Keratinocyte (primary cell): ENCODE results near the gene IFITM10. TPM values are rescaled to one million over a fixed set of nuclear protein-coding genes. Genes with fewer than 3 reads are reported as not detected.

Experiments used
- DNase-seq: peaks from one replicate; pipeline ENCODE4 v3.0.0-alpha.2; 2011; ENCODE audit warnings: low read depth, missing footprints, low spot score
- FAIRE-seq: peaks from 2 replicates; lab custom pipeline; 2011; peaks lifted over from hg19 to GRCh38; lab: Jason Lieb, UNC
- H2AFZ ChIP-seq: 2 replicates; pipeline ENCODE4 v1.6.0; 2012; ENCODE audit warnings: low read length, control low read depth, inconsistent platforms; ENCODE audit not compliant: control insufficient read depth
- H3K27ac ChIP-seq: 2 replicates; pipeline ENCODE4 v1.5.1; 2011; ENCODE audit warnings: low read length; ENCODE audit not compliant: control insufficient read depth, insufficient read depth
- H3K27me3 ChIP-seq: 3 replicates; pipeline ENCODE4 v1.6.0; 2011; ENCODE audit warnings: low read length; ENCODE audit not compliant: control insufficient read depth, insufficient read depth; ENCODE audit errors: extremely low read depth
- H3K36me3 ChIP-seq, 2 experiments: 2 replicates in 1 of 2; 3 replicates in 1 of 2; pipeline ENCODE4 v1.5.1; 2011; ENCODE audit warnings: low read length in 2 of 2, mild to moderate bottlenecking in 1 of 2; ENCODE audit not compliant: control insufficient read depth in 2 of 2, insufficient read depth in 2 of 2; ENCODE audit errors: extremely low read depth in 1 of 2
- H3K4me1 ChIP-seq: 3 replicates; pipeline ENCODE4 v1.5.1; 2011; ENCODE audit warnings: low read length; ENCODE audit not compliant: control insufficient read depth, insufficient read depth; ENCODE audit errors: extremely low read depth
- H3K4me2 ChIP-seq: 3 replicates; pipeline ENCODE4 v1.6.0; 2011; ENCODE audit warnings: low read depth, low read length; ENCODE audit not compliant: control insufficient read depth, insufficient read depth; ENCODE audit errors: extremely low read depth
- H3K4me3 ChIP-seq, 3 experiments: fragments of 200-600 bp in 1 of 3; sonication (generic) in 1 of 3; 2 replicates in 2 of 3; 3 replicates in 1 of 3; pipeline ENCODE4 v1.5.1; 2011 to 2016; ENCODE audit warnings: low read length in 3 of 3, mild to moderate bottlenecking in 3 of 3, control low read depth in 2 of 3, inconsistent platforms in 1 of 3, low read depth in 1 of 3, mixed read lengths in 1 of 3, mixed run types in 1 of 3, moderate library complexity in 1 of 3; ENCODE audit not compliant: control insufficient read depth in 2 of 3, insufficient read depth in 2 of 3; ENCODE audit errors: extremely low read depth in 1 of 3
- H3K79me2 ChIP-seq: 2 replicates; pipeline ENCODE4 v1.6.0; 2012; ENCODE audit warnings: low read length; ENCODE audit not compliant: control insufficient read depth, insufficient read depth
- H3K9ac ChIP-seq: 3 replicates; pipeline ENCODE4 v1.6.0; 2011; ENCODE audit warnings: low read length; ENCODE audit not compliant: control insufficient read depth, insufficient read depth; ENCODE audit errors: extremely low read depth
- H3K9me1 ChIP-seq: 3 replicates; pipeline ENCODE4 v1.6.0; 2011; ENCODE audit warnings: low read length; ENCODE audit not compliant: control insufficient read depth, insufficient read depth; ENCODE audit errors: extremely low read depth
- H3K9me3 ChIP-seq: 2 replicates; pipeline ENCODE4 v1.5.1; 2012; ENCODE audit warnings: low read depth, low read length; ENCODE audit not compliant: control insufficient read depth
- H4K20me1 ChIP-seq: 3 replicates; pipeline ENCODE4 v1.6.0; 2011; ENCODE audit warnings: low read length; ENCODE audit not compliant: control insufficient read depth, insufficient read depth; ENCODE audit errors: extremely low read depth
- CTCF ChIP-seq, 3 experiments: IDR thresholded peaks in 1 of 3; conservative IDR thresholded peaks in 1 of 3; optimal IDR thresholded peaks in 1 of 3; 2 replicates in 2 of 3; 3 replicates in 1 of 3; pipeline versions ENCODE3 to v1.5.1; 2011; ENCODE audit warnings: low read length in 3 of 3, mild to moderate bottlenecking in 3 of 3, moderate library complexity in 2 of 3, control low read depth in 1 of 3, inconsistent platforms in 1 of 3; ENCODE audit not compliant: insufficient read depth in 2 of 3; ENCODE audit errors: extremely low read depth in 1 of 3
- EZH2 ChIP-seq: IDR thresholded peaks from one replicate; pipeline ENCODE4 v1.6.1; 2012; ENCODE audit warnings: inconsistent platforms, mild to moderate bottlenecking, low read length, moderate library complexity
- dilution Hi-C: fragments of 300-500 bp; cut with MboI; formaldehyde crosslinking; loops from one replicate; pipeline ENCODE4 v1.7.0; 2020; ENCODE audit warnings: low sequenced_read_pairs; ENCODE audit not compliant: extremely low pct_ligation_motif_present
- polyA plus RNA-seq, 5 experiments: library from polyadenylated mRNA; depleted of rRNA in 3 of 5; stranded (reverse) in 3 of 5; stranded (forward) in 1 of 5; unstranded in 1 of 5; fragments of >200 nt; gene quantifications; 1 replicate in 1 of 5; 2 replicates in 3 of 5; 3 replicates in 1 of 5; pipeline versions ENCODE4 v1.2.1 to v1.2.3, GENCODE V29; 2011 to 2012; ENCODE audit warnings: missing spikeins in 2 of 5, low read depth in 1 of 5, low replicate concordance in 1 of 5

The IFITM10 gene
- polyA plus RNA-seq, 1 donor (not counting 4 experiments of a cell fraction or from before 2014, with no cell fraction given) = 0.14 TPM

GRCh38 chr11:1758611-1759150 lies 8.3 kb upstream of the IFITM10 start:
- FAIRE-seq (no peak), DNase-seq (no peak)
- Histone ChIP-seq H3K9me1 (no peaks in the 10 kb centered on the region), H3K36me3 (peaks cover 8 to 32% of the 10 kb centered on the region in 2 experiments), H3K27ac (no peak overlapping the region), H4K20me1 (no peaks in the 10 kb centered on the region), H3K79me2 (peaks cover 4% of the 10 kb centered on the region), H3K4me2 (no peak overlapping the region), H3K27me3 (no peaks in the 10 kb centered on the region), H3K9ac (no peak overlapping the region), H3K9me3 (no peaks in the 10 kb centered on the region), H2AFZ (no peak overlapping the region), H3K4me1 (peaks cover 12% of the 10 kb centered on the region), H3K4me3 (no peak overlapping the region)
- dilution Hi-C loops = no loop called here
- TF ChIP-seq EZH2 (no peak), CTCF (optimal IDR thresholded peaks at IDR 0.05 in 1 of 3, IDR thresholded peaks at IDR 0.05 in 1 of 3, conservative IDR thresholded peaks at IDR 0.05 in 1 of 3; ENCODE audit: extremely low read depth in 1 of 3, insufficient read depth in 2 of 3, low read length in 3 of 3) (no peak)

GRCh38 chr11:1757861-1758610 lies 7.6 kb upstream of the IFITM10 start:
- H3K4me2 ChIP-seq = no peak overlapping the region
- H2AFZ ChIP-seq = no peak overlapping the region
- H3K79me2 ChIP-seq = peaks cover 2% of the 10 kb centered on the region
- TF ChIP-seq CTCF (optimal IDR thresholded peaks at IDR 0.05 in 1 of 3, IDR thresholded peaks at IDR 0.05 in 1 of 3, conservative IDR thresholded peaks at IDR 0.05 in 1 of 3; ENCODE audit: extremely low read depth in 1 of 3, insufficient read depth in 2 of 3, low read length in 3 of 3) (no peak), EZH2 (no peak)
- H3K4me1 ChIP-seq = peaks cover 10% of the 10 kb centered on the region
- H4K20me1 ChIP-seq = no peaks in the 10 kb centered on the region
- dilution Hi-C loops = no loop called here
- no peak for FAIRE-seq
- H3K9ac ChIP-seq = no peak overlapping the region
- H3K4me3 ChIP-seq = no peak overlapping the region
- no peaks in the 10 kb centered on the region for H3K9me3 ChIP-seq
- no peaks in the 10 kb centered on the region for H3K27me3 ChIP-seq
- H3K9me1 ChIP-seq = no peaks in the 10 kb centered on the region
- no peak overlapping the region for H3K27ac ChIP-seq
- H3K36me3 ChIP-seq = peaks cover 8 to 34% of the 10 kb centered on the region in 2 experiments
- DNase-seq = no peak
